Activated T-helper 9 cell treated with anti-CD3 and anti-CD28 coated beads, Interleukin-2, amount 50 U/mL, for 16 hours (primary cell): ENCODE measurements around the gene MUC20.
"Not testable (repeated sequence)": the region's sequence is repeated elsewhere in the genome, so short reads cannot be mapped to it uniquely, and the experiment has no call there.

Experiments
- DNase-seq: peaks from one replicate; pipeline ENCODE4 v3.0.0-alpha.2; 2020; ENCODE audit warnings: low read depth

MUC20 gene

GRCh38 chr3:195720831-195721506, at the start of gene MUC20:
Gene MUC20, plus strand, starts transcription at chr3:195720978. Its CDS starts 30 bp downstream, at chr3:195721008.
- DNase-seq: not testable (repeated sequence)

GRCh38 chr3:195671283-195671682, 49.5 kb upstream of the MUC20 start:
- DNase-seq: not testable (repeated sequence)

- not testable (repeated sequence) for DNase-seq
Observed at GRCh38 chr3:195673711-195674110, 47.1 kb upstream of the MUC20 start.

GRCh38 chr3:195678391-195679015, 42.3 kb upstream of the MUC20 start:
- DNase-seq: not testable (repeated sequence)

- not testable (repeated sequence) for DNase-seq
Observed at GRCh38 chr3:195680690-195681089, 40.1 kb upstream of the MUC20 start.

- not testable (repeated sequence) for DNase-seq
Observed at GRCh38 chr3:195681458-195682103, 39.2 kb upstream of the MUC20 start.

- not testable (repeated sequence) for DNase-seq
Observed at GRCh38 chr3:195682104-195682742, 38.6 kb upstream of the MUC20 start.

GRCh38 chr3:195683722-195684526, 36.9 kb upstream of the MUC20 start:
- DNase-seq: not testable (repeated sequence)

GRCh38 chr3:195684527-195685257, 36.1 kb upstream of the MUC20 start:
- DNase-seq: not testable (repeated sequence)

- not testable (repeated sequence) for DNase-seq
Observed at GRCh38 chr3:195686537-195687208, 34.1 kb upstream of the MUC20 start.

- not testable (repeated sequence) for DNase-seq
Observed at GRCh38 chr3:195687209-195687760, 33.5 kb upstream of the MUC20 start.

- DNase-seq: not testable (repeated sequence)
Observed at GRCh38 chr3:195688471-195689183, 32.2 kb upstream of the MUC20 start.

GRCh38 chr3:195689184-195690070, 31.4 kb upstream of the MUC20 start:
- DNase-seq: not testable (repeated sequence)

GRCh38 chr3:195690951-195691350, 29.8 kb upstream of the MUC20 start:
- DNase-seq: no peak

- not testable (repeated sequence) for DNase-seq
Observed at GRCh38 chr3:195691596-195692353, 29.0 kb upstream of the MUC20 start.

- no peak for DNase-seq
Observed at GRCh38 chr3:195692354-195692685, 28.5 kb upstream of the MUC20 start.

- no peak for DNase-seq
Observed at GRCh38 chr3:195692781-195693427, 27.9 kb upstream of the MUC20 start.
